HEK293T (cell line): ENCODE measurements around the gene MROH8.

ENCODE experiments used
- BHLHE40 ChIP-seq: fragments of 450-650 bp; IDR thresholded peaks from 2 replicates; pipeline ENCODE4 v1.6.1; 2016; ENCODE audit warnings: mild to moderate bottlenecking, moderate library complexity, borderline replicate concordance
- FOXA1 ChIP-seq: fragments of 450-650 bp; IDR thresholded peaks from 2 replicates; pipeline ENCODE4 v1.6.1; 2016; ENCODE audit warnings: mild to moderate bottlenecking
- FOXK2 ChIP-seq: fragments of 450-650 bp; IDR thresholded peaks from 2 replicates; pipeline ENCODE4 v1.6.1; 2016; ENCODE audit warnings: mild to moderate bottlenecking
- FOXM1 ChIP-seq: fragments of 450-650 bp; IDR thresholded peaks from 2 replicates; pipeline ENCODE4 v1.6.1; 2017; ENCODE audit warnings: mild to moderate bottlenecking, borderline replicate concordance
- LEF1 ChIP-seq: fragments of 450-650 bp; IDR thresholded peaks from 2 replicates; pipeline ENCODE4 v1.6.1; 2017; ENCODE audit warnings: mild to moderate bottlenecking, borderline replicate concordance
- NFRKB ChIP-seq: fragments of 450-650 bp; IDR thresholded peaks from 2 replicates; pipeline ENCODE4 v1.6.1; 2016; ENCODE audit warnings: mild to moderate bottlenecking, moderate library complexity
- SP1 ChIP-seq: fragments of 450-650 bp; IDR thresholded peaks from 2 replicates; pipeline ENCODE4 v1.6.1; 2017
- SUZ12 ChIP-seq: fragments of 450-650 bp; IDR thresholded peaks from 2 replicates; pipeline ENCODE4 v1.6.1; 2016; ENCODE audit warnings: mild to moderate bottlenecking

- TF ChIP-seq NFRKB, result no peak
- no peak for TF ChIP-seq LEF1
- TF ChIP-seq FOXA1, result no peak
- TF ChIP-seq SP1, result no peak
- no peak for TF ChIP-seq FOXK2
- no peak for TF ChIP-seq BHLHE40
- TF ChIP-seq SUZ12, result no peak
- TF ChIP-seq FOXM1, result no peak
Measured at GRCh38 chr20:37228082-37228481, 48.7 kb upstream of the MROH8 start.
